G401.6 (cell line): ENCODE data around the gene KLF1.

Experiments used
- FAIRE-seq: peaks from 2 replicates; lab custom pipeline; 2012; peaks lifted over from hg19 to GRCh38; lab: Jason Lieb, UNC

KLF1 gene

DNA sequence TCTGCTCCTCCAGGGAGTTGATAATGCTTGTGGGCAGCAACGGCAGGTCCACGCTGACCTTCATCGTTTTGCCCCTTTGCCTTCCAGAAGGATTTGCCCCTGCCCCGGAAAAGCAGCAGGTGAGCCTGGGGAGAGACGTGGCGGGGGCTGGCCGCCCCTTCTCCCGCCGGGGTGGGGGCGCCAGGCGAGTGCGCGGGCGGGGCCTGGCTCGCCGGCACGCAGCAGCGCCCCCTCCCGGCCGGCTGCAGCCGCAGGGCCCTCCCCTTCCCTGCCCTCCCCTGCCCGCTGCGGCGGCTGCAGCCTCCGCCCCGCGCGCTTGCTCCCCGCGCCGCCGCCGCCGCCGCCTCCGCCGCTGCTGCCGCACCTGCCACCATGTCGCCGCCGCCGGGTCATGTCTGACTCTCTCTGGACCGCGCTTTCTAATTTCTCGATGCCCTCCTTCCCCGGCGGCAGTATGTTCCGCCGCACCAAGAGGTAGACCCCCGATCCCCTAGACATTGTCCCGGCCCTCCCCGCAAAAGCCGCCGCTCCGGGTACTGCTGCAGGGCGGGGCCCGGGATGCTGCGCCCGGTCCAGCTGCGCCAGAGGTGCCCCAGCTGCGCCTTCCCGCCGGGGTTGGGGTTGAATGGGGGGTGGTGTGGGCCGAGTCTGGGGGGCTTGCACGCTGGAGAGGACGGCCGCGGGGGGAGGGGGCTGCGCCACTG, 48.7 kb downstream of the KLF1 start, which contains the start of gene MAST1:
Gene MAST1, plus strand, starts transcription at position 334 of the 704 bp plus-strand sequence. Its CDS starts 58 bp downstream, at position 392.
- no peak for FAIRE-seq

DNA sequence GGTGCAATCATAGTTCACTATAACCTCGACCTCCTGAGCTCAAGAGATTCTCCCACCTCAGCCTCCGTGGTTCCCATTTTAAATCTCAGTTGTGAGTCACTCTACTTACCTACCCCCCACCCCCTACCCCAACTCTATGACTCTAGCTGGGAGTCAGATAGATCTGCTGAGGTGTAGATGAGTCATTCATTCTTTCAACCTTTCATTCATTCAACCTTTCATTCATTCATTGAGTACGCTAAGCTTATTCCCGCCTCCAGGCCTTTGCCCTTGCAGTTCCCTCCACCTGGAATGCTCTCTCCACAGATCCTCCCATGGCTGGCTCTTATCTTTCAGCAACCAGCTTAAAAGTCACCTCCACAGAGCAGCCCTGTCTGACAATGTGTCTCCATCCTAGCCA, 49.8 kb downstream of the KLF1 start:
- FAIRE-seq = no peak

DNA sequence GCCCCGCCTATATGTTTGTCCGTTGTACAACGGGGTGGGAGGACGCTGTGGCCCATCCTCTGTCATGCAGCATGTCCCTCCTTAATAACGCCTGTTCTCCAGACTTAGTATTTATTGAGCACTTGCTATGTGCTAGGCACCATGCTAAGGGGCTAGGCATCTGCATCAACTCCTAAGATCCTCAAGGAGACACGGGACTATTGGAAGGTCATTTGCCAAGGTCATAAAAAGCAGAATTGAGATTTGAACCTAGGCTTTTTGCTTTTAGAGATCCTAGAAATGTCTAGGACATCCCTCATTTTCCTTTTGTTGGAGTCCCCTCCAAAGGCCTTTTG, 50.5 kb downstream of the KLF1 start:
- FAIRE-seq = no peak

DNA sequence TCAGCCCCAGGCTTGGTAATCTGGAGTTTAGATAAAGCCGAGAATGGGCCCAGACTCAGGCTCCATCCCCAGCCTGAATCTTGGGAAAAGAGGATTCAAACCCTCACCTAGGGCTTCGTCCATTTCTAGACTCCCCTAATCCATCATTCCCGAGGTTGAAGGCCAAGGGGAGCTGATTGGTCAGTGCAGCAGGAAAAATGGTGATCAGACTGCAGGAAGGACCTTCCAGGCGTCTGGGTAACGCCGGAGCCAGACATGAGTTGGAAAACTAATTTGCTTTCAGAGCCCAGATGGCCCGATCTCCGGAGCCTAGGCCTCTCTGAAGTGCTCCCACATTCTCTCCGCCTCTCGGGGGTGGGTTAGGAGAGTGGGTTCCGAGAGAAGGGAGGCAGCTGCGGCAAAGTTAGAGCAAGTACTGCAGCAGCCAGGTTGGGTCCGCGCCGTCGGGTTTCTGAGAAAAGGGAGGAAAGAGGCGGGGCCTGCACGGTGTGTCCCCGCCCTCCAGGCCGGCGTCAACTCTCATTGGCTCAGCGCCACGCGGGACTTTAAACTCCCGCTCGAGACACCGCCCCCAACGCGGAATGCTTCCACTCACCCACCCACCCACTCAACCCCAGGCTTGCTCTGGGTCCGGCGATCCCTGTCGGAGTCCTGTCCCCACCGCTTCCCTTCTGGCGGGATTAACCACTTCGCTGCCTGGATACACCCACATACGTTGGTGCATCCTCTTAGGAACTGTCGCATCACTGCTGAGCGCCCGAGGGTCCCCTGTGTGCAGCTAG, 51.8 kb downstream of the KLF1 start:
- no peak for FAIRE-seq

DNA sequence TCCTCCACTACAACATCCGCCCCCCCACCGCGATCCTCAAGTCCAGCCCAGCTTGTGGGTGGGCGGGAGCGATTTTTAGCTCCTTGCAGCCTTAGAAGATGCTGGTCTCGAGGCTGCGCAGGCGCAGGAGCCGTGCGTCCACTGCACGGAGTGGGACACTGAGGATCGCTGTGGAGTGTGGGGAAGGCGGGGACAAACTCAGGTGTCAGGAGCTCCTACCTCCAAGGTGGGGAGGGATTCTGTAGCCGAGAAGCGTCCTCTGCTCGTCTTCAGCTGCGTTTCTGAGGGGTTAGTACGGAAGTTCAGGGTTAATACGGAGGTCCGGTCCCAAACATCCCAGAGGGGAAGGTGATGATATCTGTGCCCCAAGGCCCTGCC, 52.4 kb downstream of the KLF1 start, which contains the start of gene RTBDN:
Gene RTBDN, minus strand, starts transcription at position 14 of the 378 bp plus-strand sequence. CDS start 4,600 bp downstream, outside the sequence.
- no peak for FAIRE-seq
